MCF 10A (cell line): ENCODE measurements around the gene MRGPRF. TPM values are rescaled to one million over a fixed set of nuclear protein-coding genes. Genes with fewer than 3 reads are reported as not detected.

ENCODE experiments used
- BruUV-seq: library from RNA; stranded (reverse); fragments of 400-500 nt; replicated peaks from 2 replicates; lab custom pipeline; 2021; lab: Mats Ljungman, UMichigan
- CTCF ChIA-PET: fragments of 300-600 bp; sonication (Branson Sonifier 250); formaldehyde crosslinking; extraction: SDS; loops from one replicate; lab custom pipeline; 2021; ENCODE audit warnings: antibody characterized with exemption, inconsistent platforms; lab: Yijun Ruan, JAX
- POLR2A ChIA-PET: fragments of 300-600, 350-650 bp; sonication (Branson Sonifier 250); formaldehyde crosslinking; extraction: SDS; loops from one replicate; lab custom pipeline; 2020; ENCODE audit warnings: antibody characterized with exemption, inconsistent platforms; lab: Yijun Ruan, JAX
- DNase-seq: peaks from one replicate; pipeline ENCODE4 v3.0.0-alpha.2; 2018; ENCODE audit not compliant: unreplicated experiment
- H3K27ac Mint-ChIP-seq: one replicate; pipeline ENCODE4 v1.8.0; 2022; ENCODE audit warnings: mild to moderate bottlenecking, low read depth, mixed read lengths; ENCODE audit not compliant: unreplicated experiment
- H3K27me3 Mint-ChIP-seq: one replicate; pipeline ENCODE4 v1.8.0; 2022; ENCODE audit warnings: mixed read lengths; ENCODE audit not compliant: insufficient read depth, unreplicated experiment
- H3K36me3 Mint-ChIP-seq: one replicate; pipeline ENCODE4 v1.8.0; 2022; ENCODE audit warnings: mild to moderate bottlenecking, moderate library complexity, mixed read lengths; ENCODE audit not compliant: insufficient read depth, unreplicated experiment
- H3K4me1 Mint-ChIP-seq: one replicate; pipeline ENCODE4 v1.8.0; 2022; ENCODE audit warnings: mixed read lengths; ENCODE audit not compliant: insufficient read depth, unreplicated experiment
- H3K4me3 Mint-ChIP-seq: one replicate; pipeline ENCODE4 v1.8.0; 2022; ENCODE audit warnings: mild to moderate bottlenecking, moderate library complexity, mixed read lengths; ENCODE audit not compliant: unreplicated experiment
- H3K9me3 Mint-ChIP-seq: one replicate; pipeline ENCODE4 v1.8.0; 2022; ENCODE audit warnings: mixed read lengths; ENCODE audit not compliant: unreplicated experiment
- intact Hi-C: fragments of 100-400 bp; cut with micrococcal nuclease; formaldehyde crosslinking; loops from 2 replicates; pipeline ENCODE4 v1.14.1; 2022
- total RNA-seq: library from RNA; stranded (reverse); gene quantifications from 2 replicates; pipeline ENCODE4 v1.2.3, GENCODE V29; 2022
- TF ChIP-seq, protein P1 (sequence below): fragments of 200-600 bp; IDR thresholded peaks from one replicate; pipeline ENCODE4 v1.8.0; 2022; ENCODE audit warnings: antibody characterized with exemption, mild to moderate bottlenecking; ENCODE audit not compliant: unreplicated experiment

Gene MRGPRF
- total RNA-seq, 1 experiment from 2014 or later = not detected

DNA sequence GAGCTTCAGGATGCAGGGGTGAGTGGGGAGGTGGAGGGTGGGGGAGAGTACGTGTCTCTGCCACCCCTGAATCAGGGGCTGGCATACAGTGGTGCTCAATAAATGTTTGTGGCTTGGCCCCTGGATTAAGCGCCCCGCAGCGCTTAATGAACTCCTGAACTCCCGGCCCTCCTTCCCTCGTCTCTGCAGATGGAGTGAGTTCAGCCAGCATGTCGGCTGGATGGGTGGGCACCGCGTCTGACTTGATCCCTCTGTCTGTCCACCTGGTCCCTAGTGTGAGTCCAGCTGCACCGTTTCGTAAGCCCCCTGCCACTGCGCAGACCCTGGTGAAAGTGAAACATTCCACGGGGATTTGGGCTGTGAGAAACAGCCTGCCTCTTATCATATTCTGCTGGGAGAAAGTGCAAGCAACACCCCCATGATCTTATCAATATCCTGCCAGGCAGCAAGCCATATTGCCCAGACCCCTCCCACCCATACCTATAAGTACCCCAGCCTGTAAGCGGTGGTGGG, 20.2 kb downstream of the MRGPRF start:
- DNase-seq = no peak
- H3K4me3 Mint-ChIP-seq = no peak overlapping the region
- CTCF ChIA-PET = interaction anchor here (0.7 kb wide), 1 partner anchor 329 kb away, joined by 3 read pairs; no protein-coding TSS in a partner anchor
- POLR2A ChIA-PET = no interaction called here
- no peak overlapping the region for H3K27ac Mint-ChIP-seq
- TF ChIP-seq, protein P1, sequence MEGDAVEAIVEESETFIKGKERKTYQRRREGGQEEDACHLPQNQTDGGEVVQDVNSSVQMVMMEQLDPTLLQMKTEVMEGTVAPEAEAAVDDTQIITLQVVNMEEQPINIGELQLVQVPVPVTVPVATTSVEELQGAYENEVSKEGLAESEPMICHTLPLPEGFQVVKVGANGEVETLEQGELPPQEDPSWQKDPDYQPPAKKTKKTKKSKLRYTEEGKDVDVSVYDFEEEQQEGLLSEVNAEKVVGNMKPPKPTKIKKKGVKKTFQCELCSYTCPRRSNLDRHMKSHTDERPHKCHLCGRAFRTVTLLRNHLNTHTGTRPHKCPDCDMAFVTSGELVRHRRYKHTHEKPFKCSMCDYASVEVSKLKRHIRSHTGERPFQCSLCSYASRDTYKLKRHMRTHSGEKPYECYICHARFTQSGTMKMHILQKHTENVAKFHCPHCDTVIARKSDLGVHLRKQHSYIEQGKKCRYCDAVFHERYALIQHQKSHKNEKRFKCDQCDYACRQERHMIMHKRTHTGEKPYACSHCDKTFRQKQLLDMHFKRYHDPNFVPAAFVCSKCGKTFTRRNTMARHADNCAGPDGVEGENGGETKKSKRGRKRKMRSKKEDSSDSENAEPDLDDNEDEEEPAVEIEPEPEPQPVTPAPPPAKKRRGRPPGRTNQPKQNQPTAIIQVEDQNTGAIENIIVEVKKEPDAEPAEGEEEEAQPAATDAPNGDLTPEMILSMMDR = no peak
- no TSS peak for BruUV-seq
- intact Hi-C loops = no loop called here
- H3K27me3 Mint-ChIP-seq = peaks cover 60% of the 10 kb centered on the region
- H3K9me3 Mint-ChIP-seq = no peaks in the 10 kb centered on the region
- H3K4me1 Mint-ChIP-seq = no peaks in the 10 kb centered on the region
- peaks cover 6% of the 10 kb centered on the region for H3K36me3 Mint-ChIP-seq

- no peak for DNase-seq
- H3K9me3 Mint-ChIP-seq = no peaks in the 10 kb centered on the region
- no peak overlapping the region for H3K4me3 Mint-ChIP-seq
- H3K36me3 Mint-ChIP-seq = peaks cover 6% of the 10 kb centered on the region
- ChIA-PET POLR2A (interaction anchor here (0.6 kb wide), 1 partner anchor 1257 kb away, joined by 4 read pairs; no protein-coding TSS in a partner anchor), CTCF (interaction anchor here (0.7 kb wide), 1 partner anchor 96 kb away, joined by 4 read pairs; no protein-coding TSS in a partner anchor)
- intact Hi-C loops = no loop called here
- BruUV-seq = no TSS peak
- no peaks in the 10 kb centered on the region for H3K4me1 Mint-ChIP-seq
- peaks cover 76% of the 10 kb centered on the region for H3K27me3 Mint-ChIP-seq
- H3K27ac Mint-ChIP-seq = no peak overlapping the region
- TF ChIP-seq, protein P1 = no peak
Measured at GRCh38 chr11:68990995-68991780, 21.9 kb downstream of the MRGPRF start.

DNA sequence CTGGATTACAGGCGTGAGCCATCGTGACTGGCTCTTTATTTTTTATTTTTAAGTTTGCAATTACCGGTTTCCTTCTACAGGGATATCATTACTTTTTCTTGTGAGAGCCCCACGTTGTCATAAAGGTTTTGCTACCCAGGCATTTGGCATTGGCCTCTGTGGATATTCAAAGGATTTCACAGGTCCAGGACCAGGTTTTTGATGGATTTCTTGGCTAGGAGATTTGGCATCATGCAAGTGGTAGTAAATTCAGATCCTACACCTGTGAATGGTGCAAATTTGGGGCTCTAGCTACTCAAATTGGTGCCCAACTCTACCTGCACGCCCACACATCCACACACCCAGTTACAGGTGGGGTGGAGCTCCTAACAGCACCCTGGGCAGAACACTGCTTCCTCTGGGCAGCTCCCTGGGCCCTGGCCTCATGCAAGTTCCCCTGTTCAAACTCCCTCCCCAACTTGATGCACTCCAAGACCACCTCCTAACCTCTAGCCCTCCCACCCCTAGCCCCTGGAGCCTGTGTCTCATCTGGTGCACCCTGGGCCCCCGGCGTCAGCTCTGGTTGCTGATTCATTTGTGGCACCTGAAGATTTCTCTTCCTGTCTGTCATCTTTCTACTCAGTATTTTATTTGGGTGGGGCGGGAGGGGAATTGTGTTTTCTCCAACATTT, 23.0 kb downstream of the MRGPRF start:
- BruUV-seq = no TSS peak
- no peaks in the 10 kb centered on the region for H3K4me1 Mint-ChIP-seq
- no peak overlapping the region for H3K4me3 Mint-ChIP-seq
- CTCF ChIA-PET = interaction anchor here (0.7 kb wide), 1 partner anchor 9 kb away, joined by 3 read pairs; the partner anchor contains the start of gene MRGPRD
- no peaks in the 10 kb centered on the region for H3K9me3 Mint-ChIP-seq
- H3K36me3 Mint-ChIP-seq = no peaks in the 10 kb centered on the region
- POLR2A ChIA-PET = interaction anchor here (0.7 kb wide), 1 partner anchor 287 kb away, joined by 3 read pairs; no protein-coding TSS in a partner anchor
- intact Hi-C loops = no loop called here
- no peak overlapping the region for H3K27ac Mint-ChIP-seq
- TF ChIP-seq, protein P1 = no peak
- H3K27me3 Mint-ChIP-seq = peaks cover 88% of the 10 kb centered on the region
- no peak for DNase-seq

GRCh38 chr11:68988491-68988890, 24.6 kb downstream of the MRGPRF start:
- intact Hi-C loops = no loop called here
- H3K36me3 Mint-ChIP-seq = no peaks in the 10 kb centered on the region
- DNase-seq = no peak
- POLR2A ChIA-PET = interaction anchor here (0.6 kb wide), 1 partner anchor 119 kb away, joined by 3 read pairs; no protein-coding TSS in a partner anchor
- no peaks in the 10 kb centered on the region for H3K4me1 Mint-ChIP-seq
- no peaks in the 10 kb centered on the region for H3K9me3 Mint-ChIP-seq
- no peak overlapping the region for H3K4me3 Mint-ChIP-seq
- CTCF ChIA-PET = no interaction called here
- H3K27me3 Mint-ChIP-seq = peaks cover 94% of the 10 kb centered on the region
- H3K27ac Mint-ChIP-seq = no peak overlapping the region
- no TSS peak for BruUV-seq
- TF ChIP-seq, protein P1 = no peak
